HG02678 (cell line): ENCODE data around the gene PNMA1.
"Not testable (repeated sequence)": the region's sequence is repeated elsewhere in the genome, so short reads cannot be mapped to it uniquely, and the experiment has no call there.

Experiments used
- ATAC-seq: cut with Tn5 transposase; IDR thresholded peaks from one replicate; pipeline ENCODE4 v1.9.1; 2021; ENCODE audit warnings: mild to moderate bottlenecking, moderate library complexity; ENCODE audit not compliant: unreplicated experiment

Gene PNMA1

DNA sequence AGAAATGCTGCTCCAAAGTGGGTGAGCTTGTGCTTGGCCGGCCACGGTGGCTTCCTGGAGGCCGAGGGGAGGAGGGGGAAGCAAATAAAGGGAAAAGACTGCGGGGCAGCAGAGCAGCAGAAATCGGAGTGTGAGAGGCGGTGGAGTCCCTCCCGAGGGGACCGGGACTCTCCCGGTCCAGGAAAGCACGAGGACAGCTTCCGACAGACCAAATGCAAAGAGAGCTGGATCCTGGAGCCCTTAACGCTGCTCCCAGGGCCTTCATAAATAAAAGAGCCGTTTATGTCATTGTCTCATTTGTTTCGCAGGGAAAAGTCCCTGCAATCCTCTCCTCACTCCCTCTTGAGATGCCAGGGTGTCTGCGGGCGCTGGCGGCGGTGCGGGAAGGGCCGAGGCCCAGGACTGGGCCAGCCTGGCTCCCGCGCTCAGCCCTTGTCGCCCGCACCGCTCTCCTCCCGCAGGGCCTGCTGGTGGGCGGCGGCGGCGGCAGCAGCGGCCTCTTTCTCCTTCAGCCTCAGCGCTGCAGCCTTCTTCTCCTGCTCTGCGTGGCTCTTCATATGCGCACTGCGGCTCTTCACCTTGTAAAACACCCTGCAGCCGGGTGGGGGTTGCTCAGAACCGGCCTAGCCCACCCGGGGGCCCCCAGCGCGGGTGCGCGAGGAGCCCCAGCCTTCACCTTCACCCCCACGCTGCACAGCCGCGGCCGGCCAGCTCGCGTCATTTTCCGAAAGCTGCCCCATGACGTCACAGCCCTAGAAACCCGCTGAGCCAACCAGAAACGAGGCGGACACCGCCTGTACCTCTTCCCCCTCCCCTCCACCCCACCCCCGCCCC is 4.5 kb upstream of the PNMA1 start:
- ATAC-seq, result no peak

DNA sequence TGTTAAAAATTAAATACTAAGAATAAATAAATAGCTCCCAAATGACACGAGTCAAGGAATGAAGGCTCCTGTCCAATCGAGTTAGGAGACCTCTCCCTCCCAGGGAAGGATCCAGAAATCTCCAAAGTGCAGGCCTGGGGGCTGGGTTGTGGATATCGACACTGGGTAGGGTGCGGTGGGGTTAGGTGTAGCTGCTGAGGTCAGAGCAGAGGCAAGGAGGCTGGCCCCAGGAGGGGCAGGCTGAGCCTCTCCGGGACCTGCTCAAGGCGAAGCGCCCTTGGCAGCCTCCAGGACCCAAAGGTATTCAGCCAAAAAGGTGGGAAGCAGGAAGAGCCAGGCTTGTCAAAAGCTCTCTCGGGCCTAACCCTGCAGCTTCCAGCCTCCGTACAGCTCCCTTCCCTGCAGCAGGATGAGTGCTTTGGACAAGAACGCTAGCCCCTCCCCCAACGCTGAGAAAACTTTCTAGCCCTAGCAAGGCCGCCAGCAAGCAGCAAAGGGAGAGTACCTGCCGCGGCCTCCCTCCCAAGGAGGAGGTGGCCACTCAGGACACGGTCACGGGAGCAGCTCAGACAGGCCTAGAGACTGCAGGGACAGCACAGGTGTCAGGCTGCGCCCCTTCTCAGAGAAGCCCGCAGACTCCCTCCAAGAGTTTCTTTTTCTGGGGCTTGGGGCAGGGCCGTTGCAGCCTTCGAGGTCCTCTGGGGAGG is 3.7 kb upstream of the PNMA1 start:
- ATAC-seq, result no peak

DNA sequence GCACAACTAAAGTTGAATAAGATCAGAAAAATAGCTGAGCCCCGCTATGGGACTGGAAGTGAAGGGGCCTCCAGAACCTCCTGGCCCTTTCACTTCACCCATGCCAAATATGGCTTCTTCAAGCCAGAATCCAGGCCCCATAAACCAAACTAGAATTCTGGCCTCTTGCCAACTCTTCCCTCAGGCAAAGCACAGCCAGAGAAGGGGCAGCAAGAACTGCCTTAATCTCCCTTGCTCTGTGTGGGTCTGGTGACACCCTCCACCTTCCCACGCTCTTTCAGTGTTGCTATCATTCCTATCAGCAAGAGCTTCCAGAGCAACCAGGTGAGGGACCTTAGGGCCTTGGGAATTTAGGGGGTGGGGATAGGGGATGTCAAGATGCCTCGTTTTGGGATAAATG is 3.1 kb upstream of the PNMA1 start:
- no peak for ATAC-seq

DNA sequence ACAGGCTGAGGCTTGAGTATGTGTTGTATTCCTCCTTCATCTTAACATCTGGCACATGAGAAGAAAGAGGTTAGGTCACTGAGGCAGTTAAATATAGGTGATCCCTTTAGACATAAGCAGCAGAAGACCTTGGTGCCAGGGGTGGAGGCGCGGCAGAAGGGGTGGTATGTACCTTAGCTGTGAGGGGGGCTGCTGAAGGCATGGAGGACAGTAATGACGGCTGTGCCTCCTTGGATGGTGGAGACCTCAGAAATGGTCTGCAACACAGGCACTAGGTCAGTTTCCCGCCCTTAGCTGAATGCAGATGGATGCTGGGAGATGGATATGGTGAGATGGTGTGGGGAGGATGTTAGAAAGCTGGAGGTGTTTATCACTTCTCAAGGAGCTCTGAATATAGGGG is 1.5 kb upstream of the PNMA1 start:
- ATAC-seq, result no peak

DNA sequence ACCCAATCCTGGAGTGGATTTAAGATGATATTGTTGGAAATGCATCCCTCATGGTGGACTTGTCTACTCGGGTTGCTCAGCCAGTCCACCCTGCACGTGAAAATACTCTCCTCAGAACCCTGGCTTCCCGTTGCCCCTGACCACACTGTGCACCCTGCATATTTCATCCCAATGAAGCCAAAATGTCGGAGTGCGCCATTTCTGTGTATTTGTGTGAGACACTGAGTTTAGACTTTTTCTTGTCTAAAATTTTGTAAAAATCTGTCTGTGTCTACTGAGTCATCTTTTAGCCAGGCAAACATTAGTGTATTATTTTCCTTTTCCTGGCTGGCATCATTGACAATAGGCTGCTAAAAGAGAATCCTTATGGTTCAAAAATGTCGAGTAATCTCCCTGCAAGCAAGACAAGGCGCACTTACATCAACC is 485 bp upstream of the PNMA1 start:
- peak; percentile 8 for ATAC-seq

DNA sequence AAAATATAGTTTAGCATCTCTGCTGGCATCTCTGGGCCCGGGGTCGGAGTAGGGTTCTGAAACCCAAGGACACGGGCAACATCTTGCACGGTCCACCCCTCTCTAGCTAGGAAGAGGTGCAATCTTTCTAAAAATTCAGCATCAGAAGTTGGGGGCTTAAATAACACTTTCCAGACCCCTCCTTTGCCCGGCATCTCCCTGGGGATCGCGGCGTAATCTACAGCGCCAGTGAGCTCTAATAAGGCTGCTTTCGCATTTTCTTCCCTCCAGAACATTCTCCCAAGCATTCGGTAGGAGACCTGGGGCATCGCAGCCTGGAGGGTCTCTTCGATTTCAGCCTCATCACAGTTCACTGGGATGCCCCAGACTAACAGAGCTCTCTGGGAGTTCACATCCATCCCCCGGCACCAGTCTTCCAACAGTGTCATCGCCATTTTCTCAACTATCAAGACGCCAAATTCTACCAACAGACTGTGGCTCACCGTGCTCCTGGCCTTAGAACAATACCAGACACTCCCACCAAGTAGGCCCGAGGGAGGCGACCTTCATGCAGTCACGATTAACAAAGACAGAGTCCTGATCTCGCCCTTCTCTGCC is 880 bp downstream of the PNMA1 start:
- peak; percentile 9 for ATAC-seq

DNA sequence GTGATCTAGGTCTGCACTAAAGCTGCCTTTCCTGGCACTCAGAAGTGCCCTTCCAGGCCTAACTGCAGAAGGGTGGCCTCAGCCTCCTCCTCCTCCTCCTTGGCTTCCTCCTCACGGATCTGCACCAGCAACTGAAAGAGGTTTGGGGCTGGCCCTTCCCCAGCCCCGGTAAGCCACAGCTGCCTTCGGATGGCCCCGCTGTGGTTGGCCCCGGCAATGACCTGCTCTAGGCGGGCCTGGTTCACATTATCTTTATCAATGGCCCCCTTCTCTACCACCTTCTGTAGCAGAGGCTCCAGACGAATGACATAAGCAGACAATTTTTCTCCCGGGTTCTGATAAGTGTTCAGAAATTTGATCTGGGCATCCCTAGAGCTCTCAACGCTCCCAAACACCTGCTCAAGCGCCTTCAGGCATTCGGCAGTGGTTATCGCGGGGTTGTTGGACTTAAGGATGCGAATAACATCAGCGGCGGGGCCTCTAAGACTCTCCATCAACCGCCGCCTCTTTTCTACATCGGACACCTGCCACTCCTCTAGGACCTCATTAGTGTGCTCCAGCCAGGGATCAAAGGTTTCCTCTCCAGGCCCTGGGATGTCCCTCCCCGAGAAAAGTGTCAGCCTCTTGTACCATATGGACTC is 1.5 kb downstream of the PNMA1 start:
- ATAC-seq, result no peak

DNA sequence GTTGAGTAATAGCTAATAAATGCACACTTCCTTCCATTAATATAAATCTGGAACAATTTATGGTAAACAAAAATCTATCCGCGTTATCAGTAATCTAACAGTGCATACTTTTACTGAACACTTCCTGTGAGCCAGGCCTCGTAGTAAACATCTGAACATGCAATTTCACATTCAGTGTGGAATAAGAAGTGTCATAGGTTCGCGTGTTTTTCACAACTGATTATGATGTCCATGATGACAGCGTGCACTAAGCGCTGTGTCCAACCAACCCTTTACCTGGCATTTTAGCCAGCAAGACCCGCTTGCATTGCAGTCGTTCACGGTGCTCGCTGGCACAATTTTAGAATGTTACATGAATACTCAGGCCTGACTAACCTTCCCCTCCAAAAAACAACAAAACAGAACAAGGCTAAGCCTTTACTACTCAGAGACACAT is 2.1 kb downstream of the PNMA1 start:
- ATAC-seq, result no peak

DNA sequence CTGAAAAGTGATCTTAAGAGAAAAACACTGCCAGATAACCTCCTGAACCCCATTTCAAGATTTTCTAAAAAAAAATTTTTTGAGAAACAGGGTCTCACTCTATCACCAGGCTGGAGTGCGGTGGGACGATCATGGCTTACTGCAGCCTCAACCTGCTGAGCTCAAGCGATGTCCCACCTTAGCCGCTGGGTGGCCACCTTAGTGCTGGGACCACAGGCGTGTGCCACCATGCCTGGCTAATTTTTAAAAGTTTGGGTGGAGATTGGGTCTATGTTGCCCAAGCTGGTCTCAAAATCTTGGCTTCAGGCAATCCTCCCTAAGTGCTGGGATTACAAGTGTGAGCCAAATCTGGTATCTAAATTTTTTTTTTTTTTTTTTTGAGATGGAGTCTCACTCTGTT is 3.4 kb downstream of the PNMA1 start:
- ATAC-seq, result no peak

DNA sequence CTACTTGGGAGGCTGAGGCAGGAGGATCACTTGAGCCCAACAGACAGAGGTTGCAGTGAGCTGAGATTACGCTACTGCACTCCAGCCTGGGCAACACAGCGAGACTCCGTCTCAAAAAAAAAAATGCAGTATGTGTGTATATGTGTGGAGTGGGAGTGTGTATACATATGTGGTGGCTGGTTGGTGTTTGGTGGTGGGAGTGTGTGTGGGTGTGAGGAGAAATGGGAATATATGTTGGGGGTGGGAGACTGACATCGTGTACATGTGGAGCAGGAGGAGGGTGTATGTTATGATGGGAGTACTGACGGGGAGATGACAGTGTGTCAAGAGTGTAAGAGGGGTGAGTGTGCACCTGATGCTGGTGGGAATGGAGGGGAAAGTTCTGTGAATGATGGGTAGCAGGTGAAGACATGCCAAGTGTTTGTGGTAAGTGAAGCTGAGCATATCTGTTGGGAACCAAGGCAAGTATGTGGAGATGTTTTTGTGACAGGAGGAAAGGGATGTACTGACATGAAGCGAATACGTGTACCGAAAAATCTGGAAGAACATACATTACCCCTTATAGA is 4.2 kb downstream of the PNMA1 start:
- no peak for ATAC-seq

DNA sequence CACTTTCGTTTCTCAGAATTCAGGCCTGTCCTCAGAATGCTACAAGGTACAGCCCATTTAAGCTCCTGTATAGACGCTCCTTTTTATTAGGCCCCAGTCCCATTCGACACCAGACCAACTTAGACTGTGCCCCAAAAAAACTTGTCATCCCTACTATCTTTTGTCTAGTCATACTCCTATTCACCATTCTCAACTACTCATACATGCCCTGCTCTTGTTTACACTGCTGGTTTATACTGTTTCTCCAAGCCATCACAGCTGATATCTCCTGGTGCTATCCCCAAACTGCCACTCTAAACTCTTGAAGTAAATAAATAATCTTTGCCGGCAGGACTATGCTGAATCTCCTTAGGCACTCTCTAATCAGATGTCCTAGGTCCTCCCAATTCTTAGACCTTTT is 6.1 kb downstream of the PNMA1 start:
- ATAC-seq, result not testable (repeated sequence)

DNA sequence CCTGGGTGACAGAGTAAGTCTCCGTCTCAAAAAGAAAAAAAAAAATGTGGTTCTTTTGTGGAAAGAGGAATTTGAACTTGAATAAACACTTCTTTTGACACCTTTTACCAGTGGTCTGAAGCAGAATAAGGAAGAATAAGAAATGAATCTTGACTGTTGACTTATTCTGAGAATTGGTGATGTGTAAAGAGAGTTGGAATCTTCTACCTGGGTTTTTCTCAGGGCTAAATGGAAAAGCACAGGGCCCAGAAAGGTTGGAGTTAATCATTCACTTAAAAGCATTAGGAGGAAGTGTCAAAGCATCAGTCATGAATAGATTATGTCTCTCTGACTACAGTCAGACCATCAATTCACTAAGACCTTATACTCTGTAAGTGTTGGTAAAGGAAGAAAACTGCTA is 13.9 kb downstream of the PNMA1 start:
- no peak for ATAC-seq

DNA sequence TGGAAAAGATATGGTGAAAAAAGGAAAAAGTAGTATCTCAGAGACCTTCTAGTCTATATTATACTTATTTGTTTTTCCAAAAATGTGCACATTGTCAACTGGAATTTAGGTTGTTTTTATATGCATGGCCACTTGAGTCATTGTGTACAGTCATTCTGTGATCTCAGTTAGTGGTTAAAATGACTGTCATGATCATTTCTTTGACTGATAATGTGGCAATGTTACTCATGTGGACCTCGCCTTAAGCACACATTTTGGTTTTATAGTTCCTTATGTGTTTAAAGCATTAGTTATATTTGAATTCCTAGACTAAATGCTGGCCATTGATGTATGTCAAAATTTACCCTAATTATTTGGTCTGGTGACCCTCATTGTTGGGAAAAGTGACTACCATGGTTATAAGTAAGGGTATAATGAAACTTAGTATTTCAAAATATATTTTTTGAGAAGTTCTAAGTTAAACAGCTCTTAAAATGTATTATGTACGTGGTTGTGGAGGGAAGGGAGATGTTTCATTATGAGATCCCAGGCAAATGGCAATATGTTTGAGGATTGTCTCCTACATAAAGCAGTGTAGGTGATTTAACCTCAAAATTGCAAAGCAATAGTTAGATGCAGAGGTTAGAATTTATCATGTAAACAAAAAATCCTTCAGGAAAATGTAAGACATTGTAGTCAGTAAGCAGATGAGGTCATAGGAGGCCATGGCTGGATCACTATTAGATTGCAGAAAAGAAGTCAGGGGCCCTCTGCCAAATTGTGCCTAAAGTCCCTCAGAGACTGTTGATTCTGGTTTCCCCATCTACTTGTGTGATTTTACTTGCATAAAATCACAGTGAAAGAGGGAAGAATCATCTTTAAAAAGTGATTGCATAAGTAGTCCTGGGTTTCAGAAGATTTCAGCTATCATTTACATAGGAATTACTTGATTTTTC is 17.5 kb downstream of the PNMA1 start:
- ATAC-seq, result peak; percentile 77

DNA sequence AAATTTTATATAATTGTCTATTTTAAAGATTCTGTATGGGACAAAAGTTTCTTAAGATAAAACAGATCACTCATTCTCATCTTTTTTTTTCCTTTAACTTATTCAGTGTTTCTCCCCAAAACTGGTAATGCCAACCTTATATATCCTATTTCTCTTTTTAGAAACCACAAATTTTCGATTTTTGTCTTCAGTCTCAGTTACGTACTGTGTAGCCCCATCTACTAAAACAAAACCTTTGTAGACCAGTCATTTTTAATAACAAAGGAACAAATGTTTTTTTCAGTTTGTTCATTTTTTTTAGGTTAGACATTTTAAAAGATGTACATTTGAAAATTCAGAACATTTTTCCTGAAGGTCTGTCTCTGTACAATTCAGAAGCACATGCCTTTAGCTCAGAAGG is 18.2 kb downstream of the PNMA1 start:
- peak; percentile 48 for ATAC-seq

DNA sequence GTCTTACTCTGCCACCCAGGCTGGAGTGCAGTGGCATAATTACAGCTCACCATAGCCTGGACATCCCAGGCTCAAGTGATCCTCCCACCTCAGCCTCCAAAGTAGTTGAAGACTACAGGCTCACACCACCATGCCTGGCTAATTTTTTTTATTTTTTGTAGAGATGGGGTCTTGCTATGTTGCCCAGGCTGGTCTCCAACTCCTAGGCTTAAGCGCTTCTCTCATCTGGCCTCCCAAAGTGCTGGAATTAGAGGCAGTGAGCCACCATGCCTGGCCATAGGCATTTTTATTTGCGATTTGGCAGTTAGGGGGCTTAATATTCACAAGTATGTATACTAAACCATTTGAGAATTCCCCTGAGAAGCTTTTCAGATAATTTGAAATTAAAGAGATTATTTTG is 19.1 kb downstream of the PNMA1 start:
- ATAC-seq, result no peak

DNA sequence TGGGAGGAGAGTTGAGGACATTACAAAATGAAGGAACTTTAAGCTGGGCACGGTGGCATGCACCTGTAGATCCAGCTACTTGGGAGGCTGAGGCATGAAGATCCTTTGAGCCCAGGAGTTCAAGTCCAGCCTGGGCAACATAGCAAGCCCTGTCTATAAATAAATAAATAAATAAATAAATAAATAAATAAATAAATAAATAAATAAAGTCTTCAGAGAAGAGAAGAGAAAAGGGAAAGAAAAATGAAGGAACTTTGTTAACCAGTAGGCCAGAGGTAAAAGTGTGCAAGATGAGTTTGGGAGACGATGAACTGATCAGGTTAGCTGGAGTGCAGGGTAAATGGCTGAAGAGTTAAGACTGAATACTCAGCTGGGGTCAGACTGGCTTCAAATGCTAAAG is 20.1 kb downstream of the PNMA1 start:
- ATAC-seq, result no peak

DNA sequence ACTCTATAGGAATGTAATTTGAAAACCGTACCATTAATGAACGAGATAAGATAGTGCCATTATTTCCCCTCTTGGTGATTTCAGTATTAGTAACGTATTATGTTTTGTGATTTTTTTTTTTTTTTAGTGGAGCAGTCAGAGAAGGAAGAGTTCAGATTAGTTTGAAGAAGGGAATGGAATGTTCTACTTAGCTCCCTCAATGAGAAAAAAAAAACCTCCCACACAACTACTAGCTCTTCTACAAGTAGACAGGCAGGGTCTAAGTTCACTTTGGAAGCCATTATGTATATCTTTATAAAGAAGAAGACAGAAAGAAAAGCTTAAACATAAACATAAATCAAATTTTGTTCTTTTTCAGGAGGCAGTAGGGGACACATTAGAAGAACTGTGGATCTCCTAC is 27.3 kb downstream of the PNMA1 start:
- ATAC-seq, result no peak

DNA sequence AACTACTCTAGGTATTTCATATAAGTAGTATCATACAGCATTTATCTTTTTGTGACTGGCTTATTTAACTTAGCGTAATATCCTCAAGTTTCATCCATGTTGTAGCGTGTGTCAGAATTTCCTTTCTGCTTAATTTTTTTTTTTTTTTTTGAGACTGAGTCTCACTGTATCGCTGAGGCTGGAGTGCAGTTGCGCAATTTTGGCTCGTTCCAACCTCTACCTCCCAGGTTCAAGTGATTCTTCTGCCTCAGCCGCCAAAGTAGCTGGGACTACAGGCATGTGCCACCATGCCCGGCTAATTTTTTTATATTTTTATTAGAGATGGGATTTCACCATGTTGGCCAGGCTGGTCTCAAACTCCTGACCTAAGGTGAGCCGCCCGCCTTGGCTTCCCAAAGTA is 28.9 kb downstream of the PNMA1 start:
- ATAC-seq, result no peak

DNA sequence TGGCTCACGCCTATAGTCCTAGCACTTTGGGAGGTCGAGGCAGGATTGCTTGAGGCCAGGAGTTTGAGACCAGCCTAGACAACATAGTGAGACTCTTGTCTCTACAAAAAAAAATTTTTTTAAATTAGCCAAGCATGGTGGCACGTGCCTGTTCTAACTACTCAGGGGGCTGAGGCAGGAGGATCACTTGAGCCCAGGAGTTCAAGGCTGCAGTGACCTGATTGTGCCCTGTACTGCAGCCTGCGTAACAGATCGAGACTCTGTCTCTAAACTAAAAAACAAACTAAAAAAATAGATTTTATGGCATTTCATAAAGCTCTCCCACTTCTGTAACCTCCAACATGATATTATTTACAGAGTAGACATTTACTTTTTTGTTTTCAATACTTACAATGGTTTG is 29.6 kb downstream of the PNMA1 start:
- ATAC-seq, result no peak

DNA sequence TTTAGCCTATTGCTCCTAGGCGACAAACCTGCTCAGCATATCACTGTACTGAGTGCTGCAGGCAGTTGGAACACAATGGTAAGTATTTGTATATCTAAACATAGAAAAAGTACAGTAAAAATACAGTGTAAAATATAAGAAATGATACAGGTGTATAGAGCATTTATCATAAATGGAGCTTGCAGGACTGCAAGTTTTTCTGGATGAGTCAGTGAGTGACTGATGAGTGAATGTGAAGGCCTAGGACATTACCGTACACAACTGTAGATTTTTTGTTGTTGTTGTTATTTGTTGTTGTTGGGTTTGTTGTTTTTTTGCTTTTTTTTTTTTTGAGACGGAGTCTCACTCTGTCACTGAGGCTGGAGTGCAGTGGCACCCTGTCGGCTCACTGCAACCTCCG is 33.4 kb downstream of the PNMA1 start:
- ATAC-seq, result no peak
